Esophagus squamous epithelium (tissue), 4 donors: Measurements from ENCODE around the gene MDFI.

Experiments
- POLR2A ChIP-seq, 4 donors: fragments of 450-650 bp; IDR thresholded peaks; one replicate each; pipeline ENCODE4 v1.6.1; 2017; ENCODE audit warnings: antibody characterized with exemption in 4 of 4, mild to moderate bottlenecking in 4 of 4, moderate library complexity in 3 of 4
- TF ChIP-seq, protein P1 (sequence below), 6 experiments: fragments of 450-650 bp in 4 of 6; fragments of 200-600 bp in 2 of 6; sonication (generic) in 2 of 6; IDR thresholded peaks; one replicate each; pipeline ENCODE4 v1.5.1; 2016 to 2019; ENCODE audit warnings: antibody characterized with exemption in 6 of 6, mild to moderate bottlenecking in 4 of 6, moderate library complexity in 4 of 6

GRCh38 chr6:41679696-41680095 is 41.4 kb downstream of the MDFI start:
- TF ChIP-seq, protein P1, sequence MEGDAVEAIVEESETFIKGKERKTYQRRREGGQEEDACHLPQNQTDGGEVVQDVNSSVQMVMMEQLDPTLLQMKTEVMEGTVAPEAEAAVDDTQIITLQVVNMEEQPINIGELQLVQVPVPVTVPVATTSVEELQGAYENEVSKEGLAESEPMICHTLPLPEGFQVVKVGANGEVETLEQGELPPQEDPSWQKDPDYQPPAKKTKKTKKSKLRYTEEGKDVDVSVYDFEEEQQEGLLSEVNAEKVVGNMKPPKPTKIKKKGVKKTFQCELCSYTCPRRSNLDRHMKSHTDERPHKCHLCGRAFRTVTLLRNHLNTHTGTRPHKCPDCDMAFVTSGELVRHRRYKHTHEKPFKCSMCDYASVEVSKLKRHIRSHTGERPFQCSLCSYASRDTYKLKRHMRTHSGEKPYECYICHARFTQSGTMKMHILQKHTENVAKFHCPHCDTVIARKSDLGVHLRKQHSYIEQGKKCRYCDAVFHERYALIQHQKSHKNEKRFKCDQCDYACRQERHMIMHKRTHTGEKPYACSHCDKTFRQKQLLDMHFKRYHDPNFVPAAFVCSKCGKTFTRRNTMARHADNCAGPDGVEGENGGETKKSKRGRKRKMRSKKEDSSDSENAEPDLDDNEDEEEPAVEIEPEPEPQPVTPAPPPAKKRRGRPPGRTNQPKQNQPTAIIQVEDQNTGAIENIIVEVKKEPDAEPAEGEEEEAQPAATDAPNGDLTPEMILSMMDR (IDR thresholded peaks at IDR 0.05), result no peak
- no peak for TF ChIP-seq POLR2A (IDR thresholded peaks at IDR 0.05)
